ENCODE results near the gene INPP5A.

DNA sequence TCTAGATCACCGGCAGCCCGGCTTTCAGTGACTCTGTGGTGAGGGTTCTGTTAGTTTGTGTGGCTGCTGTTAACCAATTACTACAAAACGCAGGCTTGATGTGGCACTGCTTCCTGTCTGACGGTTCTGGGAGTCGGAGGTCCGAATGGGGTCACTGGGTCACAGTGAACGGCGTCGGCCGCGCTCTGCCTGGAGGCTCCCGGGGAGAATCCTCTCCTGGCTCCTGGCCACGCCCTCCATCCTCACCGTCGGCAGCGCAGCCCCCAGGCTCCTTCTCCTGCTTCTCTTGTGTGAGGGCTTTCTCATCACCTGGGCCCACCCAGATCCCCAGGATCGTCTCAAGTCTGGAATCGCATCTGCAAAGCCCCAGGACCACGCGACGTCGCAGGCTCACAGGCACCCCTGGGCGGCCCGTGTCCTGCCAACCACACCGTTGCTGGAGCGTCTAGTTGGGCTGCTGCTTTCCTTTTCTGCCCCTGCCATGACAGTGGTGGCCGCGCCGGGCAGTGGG lies 280.2 kb downstream of the INPP5A start:
- TF ChIP-seq, protein P1, sequence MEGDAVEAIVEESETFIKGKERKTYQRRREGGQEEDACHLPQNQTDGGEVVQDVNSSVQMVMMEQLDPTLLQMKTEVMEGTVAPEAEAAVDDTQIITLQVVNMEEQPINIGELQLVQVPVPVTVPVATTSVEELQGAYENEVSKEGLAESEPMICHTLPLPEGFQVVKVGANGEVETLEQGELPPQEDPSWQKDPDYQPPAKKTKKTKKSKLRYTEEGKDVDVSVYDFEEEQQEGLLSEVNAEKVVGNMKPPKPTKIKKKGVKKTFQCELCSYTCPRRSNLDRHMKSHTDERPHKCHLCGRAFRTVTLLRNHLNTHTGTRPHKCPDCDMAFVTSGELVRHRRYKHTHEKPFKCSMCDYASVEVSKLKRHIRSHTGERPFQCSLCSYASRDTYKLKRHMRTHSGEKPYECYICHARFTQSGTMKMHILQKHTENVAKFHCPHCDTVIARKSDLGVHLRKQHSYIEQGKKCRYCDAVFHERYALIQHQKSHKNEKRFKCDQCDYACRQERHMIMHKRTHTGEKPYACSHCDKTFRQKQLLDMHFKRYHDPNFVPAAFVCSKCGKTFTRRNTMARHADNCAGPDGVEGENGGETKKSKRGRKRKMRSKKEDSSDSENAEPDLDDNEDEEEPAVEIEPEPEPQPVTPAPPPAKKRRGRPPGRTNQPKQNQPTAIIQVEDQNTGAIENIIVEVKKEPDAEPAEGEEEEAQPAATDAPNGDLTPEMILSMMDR (IDR thresholded peaks at IDR 0.05): no peak
- no peak for TF ChIP-seq POLR2A (IDR thresholded peaks at IDR 0.05)
